Measurements from ENCODE around the gene DNM1L. TPM values are rescaled to one million over a fixed set of nuclear protein-coding genes. Genes with fewer than 3 reads are reported as not detected.

DNM1L gene
- total RNA-seq, 1 experiment from 2014 or later: 79.8 TPM

- no peak overlapping the region for H3K4me3 Mint-ChIP-seq
- H3T11ph ChIP-seq (ENCODE audit: low read length): no peak overlapping the region
- no peak overlapping the region for H2BK15ac ChIP-seq (ENCODE audit: low read depth, low read length)
- no peak overlapping the region for H3K4ac ChIP-seq (ENCODE audit: low read depth, low read length)
- H4K91ac ChIP-seq (ENCODE audit: insufficient read length, low read depth, low read length): no peak overlapping the region
- no peak overlapping the region for H3K56ac ChIP-seq (ENCODE audit: insufficient read length, low read depth, low read length)
- H3K9me3 ChIP-seq (ENCODE audit: control insufficient read depth, low read depth, low read length): no peaks in the 10 kb centered on the region
- no peak overlapping the region for H4K5ac ChIP-seq (ENCODE audit: insufficient read length, low read depth, low read length)
- H3K4me2 ChIP-seq (ENCODE audit: insufficient read depth, insufficient read length, low read length): no peak overlapping the region
- H3K27ac Mint-ChIP-seq: no peak overlapping the region
- no peaks in the 10 kb centered on the region for H3K23me2 ChIP-seq (ENCODE audit: insufficient read length, low read depth, low read length, poor library complexity, severe bottlenecking)
- H3K18ac ChIP-seq (ENCODE audit: insufficient read length, low read depth, low read length): no peak overlapping the region
- no peaks in the 10 kb centered on the region for H4K20me1 ChIP-seq (ENCODE audit: control insufficient read depth, insufficient read depth, insufficient read length)
- H3K27me3 ChIP-seq (ENCODE audit: insufficient read depth, low read length): no peaks in the 10 kb centered on the region
- H3K79me2 ChIP-seq (ENCODE audit: insufficient read depth, low read length): no peaks in the 10 kb centered on the region
- no peaks in the 10 kb centered on the region for H3K27me3 Mint-ChIP-seq (ENCODE audit: low read depth)
- H2AK5ac ChIP-seq (ENCODE audit: insufficient read length, low read length): no peak overlapping the region
- H3K14ac ChIP-seq (ENCODE audit: insufficient read depth, low read length): no peak overlapping the region
- no peak overlapping the region for H2BK12ac ChIP-seq (ENCODE audit: insufficient read length, low read depth, low read length)
- no peaks in the 10 kb centered on the region for H3K4me1 ChIP-seq (ENCODE audit: insufficient read depth, low read length)
- TF ChIP-seq CTCF (conservative IDR thresholded peaks at IDR 0.05): no peak
- no peak overlapping the region for H2BK120ac ChIP-seq (ENCODE audit: low read depth, low read length, poor library complexity, severe bottlenecking)
- H3K9me3 Mint-ChIP-seq: no peaks in the 10 kb centered on the region
- no peak overlapping the region for H3K23ac ChIP-seq (ENCODE audit: insufficient read length, low read depth, low read length)
- no peaks in the 10 kb centered on the region for H3K4me1 Mint-ChIP-seq
- no peak overlapping the region for H4K8ac ChIP-seq (replicated peaks; ENCODE audit: insufficient read length, low read depth, low read length)
- no peak overlapping the region for H2AFZ ChIP-seq (ENCODE audit: low read length)
- DNase-seq: no peak
- peaks cover 18 to 58% (median 43%) of the 10 kb centered on the region in 3 experiments for H3K36me3 Mint-ChIP-seq (ENCODE audit: insufficient read depth in 1 of 3, low read depth in 3 of 3)
- no peak overlapping the region for H3K9ac ChIP-seq (ENCODE audit: extremely low read depth, insufficient read length, low read length)
- no CpG with 5 or more reads among the region's 2 CpGs for WGBS (ENCODE audit: extremely low coverage, insufficient read length, low lambda C conversion rate)
- no peak overlapping the region for H2BK5ac ChIP-seq (ENCODE audit: insufficient read length, low read length)
- H3K79me1 ChIP-seq (ENCODE audit: insufficient read depth, low read depth, low read length, poor library complexity, severe bottlenecking): no peaks in the 10 kb centered on the region
- no peak overlapping the region for H2BK20ac ChIP-seq (ENCODE audit: low read depth, low read length, poor library complexity, severe bottlenecking)
- H3K27ac ChIP-seq (ENCODE audit: insufficient read length, low read depth, low read length): no peak overlapping the region
Measured at GRCh38 chr12:32726286-32726685, 47.2 kb downstream of the DNM1L start.

Measured in H9 (cell line).